ENCODE data around the gene PLK1.

The PLK1 gene

DNA sequence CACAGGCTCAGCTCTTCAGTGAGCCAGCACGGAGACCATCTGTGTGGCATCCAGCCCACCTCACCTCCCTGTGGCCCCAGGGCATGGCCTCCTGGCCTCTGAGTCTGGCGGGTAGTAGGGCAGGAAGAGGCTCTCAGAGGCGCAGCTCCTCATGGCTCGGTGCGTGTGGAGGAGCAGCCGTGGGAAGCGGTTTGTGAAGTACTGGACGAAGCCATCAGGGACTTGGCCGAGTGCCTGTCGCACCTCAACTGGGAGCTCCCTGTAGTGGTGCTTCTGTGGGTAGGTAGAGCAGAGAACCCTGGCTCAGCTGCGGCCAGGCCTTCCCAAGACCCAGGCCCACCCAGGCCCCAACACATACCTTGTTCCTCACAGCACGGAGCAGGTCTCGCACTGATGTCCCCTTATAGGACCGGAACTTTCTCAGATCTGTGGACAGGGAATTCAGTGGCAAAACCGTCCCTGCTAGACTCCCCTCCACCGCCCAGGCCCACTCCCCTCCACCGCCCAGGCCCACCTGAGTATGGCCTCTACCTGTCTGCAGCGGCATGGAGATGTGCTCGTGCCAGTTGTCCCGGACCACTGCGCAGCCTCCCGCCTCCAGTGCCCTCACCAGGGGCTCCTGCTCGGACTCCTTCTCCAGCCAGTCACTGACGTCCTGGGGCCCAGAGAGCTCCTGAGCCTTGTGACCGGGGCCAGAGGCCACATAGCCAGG lies 12.2 kb downstream of the PLK1 start:
- TF ChIP-seq ARNTL (CRISPR knock-in tag; IDR thresholded peaks at IDR 0.05; ENCODE audit: borderline replicate concordance, low read depth) = no peak
- TF ChIP-seq, protein P1, sequence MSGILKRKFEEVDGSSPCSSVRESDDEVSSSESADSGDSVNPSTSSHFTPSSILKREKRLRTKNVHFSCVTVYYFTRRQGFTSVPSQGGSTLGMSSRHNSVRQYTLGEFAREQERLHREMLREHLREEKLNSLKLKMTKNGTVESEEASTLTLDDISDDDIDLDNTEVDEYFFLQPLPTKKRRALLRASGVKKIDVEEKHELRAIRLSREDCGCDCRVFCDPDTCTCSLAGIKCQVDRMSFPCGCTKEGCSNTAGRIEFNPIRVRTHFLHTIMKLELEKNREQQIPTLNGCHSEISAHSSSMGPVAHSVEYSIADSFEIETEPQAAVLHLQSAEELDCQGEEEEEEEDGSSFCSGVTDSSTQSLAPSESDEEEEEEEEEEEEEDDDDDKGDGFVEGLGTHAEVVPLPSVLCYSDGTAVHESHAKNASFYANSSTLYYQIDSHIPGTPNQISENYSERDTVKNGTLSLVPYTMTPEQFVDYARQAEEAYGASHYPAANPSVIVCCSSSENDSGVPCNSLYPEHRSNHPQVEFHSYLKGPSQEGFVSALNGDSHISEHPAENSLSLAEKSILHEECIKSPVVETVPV (CRISPR knock-in tag; IDR thresholded peaks at IDR 0.05) = no peak

DNA sequence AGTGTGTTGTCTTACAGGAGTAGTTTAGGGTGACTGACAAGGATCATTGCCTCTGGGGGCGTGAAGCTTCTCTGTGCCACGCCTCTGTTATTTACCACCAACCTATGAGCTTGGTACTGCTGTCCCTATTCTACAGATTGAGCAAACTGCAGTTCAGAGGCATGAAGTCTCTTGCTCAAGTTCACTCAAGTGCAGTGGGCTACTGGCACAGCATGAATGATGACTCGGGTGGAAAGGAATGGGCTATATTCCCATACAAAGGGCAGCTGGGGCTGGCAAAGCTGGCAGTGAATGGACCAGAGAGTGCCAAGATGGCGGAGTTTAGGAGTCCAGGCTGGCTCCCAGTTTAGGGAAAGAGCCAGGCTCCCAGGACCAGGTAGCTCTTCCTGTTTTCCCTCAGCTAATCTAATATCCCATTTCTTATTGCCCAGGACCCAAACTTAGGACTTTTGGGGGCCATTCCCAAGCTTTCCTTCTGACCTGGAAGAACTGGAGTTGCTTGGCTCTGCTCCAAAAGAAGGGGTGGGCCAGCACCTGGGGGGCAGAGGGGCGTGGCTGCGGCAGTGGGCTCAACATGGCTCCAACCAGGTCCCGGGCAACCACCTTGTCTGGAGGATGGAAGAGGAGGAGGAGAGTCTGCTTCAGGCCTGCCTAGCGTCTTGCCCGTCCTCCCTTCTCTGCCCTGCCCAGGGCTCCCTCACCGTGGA lies 12.9 kb downstream of the PLK1 start:
- ATAC-seq = peak; percentile 56
- no peak for TF ChIP-seq SNAI2 (CRISPR knock-in tag; IDR thresholded peaks at IDR 0.05)
- TF ChIP-seq ZFP3 (CRISPR knock-in tag; IDR thresholded peaks at IDR 0.05) = no peak
- TF ChIP-seq, protein P2, sequence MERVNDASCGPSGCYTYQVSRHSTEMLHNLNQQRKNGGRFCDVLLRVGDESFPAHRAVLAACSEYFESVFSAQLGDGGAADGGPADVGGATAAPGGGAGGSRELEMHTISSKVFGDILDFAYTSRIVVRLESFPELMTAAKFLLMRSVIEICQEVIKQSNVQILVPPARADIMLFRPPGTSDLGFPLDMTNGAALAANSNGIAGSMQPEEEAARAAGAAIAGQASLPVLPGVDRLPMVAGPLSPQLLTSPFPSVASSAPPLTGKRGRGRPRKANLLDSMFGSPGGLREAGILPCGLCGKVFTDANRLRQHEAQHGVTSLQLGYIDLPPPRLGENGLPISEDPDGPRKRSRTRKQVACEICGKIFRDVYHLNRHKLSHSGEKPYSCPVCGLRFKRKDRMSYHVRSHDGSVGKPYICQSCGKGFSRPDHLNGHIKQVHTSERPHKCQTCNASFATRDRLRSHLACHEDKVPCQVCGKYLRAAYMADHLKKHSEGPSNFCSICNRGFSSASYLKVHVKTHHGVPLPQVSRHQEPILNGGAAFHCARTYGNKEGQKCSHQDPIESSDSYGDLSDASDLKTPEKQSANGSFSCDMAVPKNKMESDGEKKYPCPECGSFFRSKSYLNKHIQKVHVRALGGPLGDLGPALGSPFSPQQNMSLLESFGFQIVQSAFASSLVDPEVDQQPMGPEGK (CRISPR knock-in tag; IDR thresholded peaks at IDR 0.05; ENCODE audit: borderline replicate concordance) = no peak

More for the DNA sequence above, 12.2 kb downstream of the PLK1 start:
- ATAC-seq = no peak; the same call in 2 of the 3 replicates

DNA sequence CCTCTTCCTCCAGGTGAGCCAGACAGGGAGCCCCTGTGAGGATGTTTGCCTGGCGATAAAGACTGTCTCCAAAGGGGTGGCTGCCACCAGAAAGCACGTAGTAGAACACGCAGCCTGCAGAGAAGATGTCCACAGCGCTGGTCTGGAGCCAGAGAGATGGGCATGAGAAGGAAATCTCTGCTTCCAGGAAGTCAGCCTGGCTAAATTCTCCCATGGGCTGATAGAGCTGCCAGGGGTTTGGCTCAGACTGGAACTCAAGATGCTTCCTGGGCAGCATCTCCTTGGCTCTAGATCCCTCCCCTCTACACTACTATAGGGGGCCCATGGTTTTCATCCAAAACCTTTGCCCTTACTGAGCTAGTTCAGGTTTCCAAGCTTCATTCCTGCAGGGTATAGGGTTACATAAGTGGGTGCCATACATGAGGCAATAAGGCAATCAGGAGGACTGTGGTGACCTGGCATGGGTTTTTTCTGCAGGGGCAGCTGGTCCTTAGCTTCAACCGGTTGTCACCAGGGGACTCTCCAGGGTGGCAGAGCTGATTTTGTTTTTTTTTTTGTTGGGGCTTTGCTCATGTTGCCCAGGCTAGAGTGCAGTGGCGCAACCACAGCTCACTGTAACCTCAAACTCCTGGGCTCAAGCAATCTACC lies 13.6 kb downstream of the PLK1 start:
- no peak; the same call in 1 of the 3 replicates for ATAC-seq
- TF ChIP-seq, protein P3, sequence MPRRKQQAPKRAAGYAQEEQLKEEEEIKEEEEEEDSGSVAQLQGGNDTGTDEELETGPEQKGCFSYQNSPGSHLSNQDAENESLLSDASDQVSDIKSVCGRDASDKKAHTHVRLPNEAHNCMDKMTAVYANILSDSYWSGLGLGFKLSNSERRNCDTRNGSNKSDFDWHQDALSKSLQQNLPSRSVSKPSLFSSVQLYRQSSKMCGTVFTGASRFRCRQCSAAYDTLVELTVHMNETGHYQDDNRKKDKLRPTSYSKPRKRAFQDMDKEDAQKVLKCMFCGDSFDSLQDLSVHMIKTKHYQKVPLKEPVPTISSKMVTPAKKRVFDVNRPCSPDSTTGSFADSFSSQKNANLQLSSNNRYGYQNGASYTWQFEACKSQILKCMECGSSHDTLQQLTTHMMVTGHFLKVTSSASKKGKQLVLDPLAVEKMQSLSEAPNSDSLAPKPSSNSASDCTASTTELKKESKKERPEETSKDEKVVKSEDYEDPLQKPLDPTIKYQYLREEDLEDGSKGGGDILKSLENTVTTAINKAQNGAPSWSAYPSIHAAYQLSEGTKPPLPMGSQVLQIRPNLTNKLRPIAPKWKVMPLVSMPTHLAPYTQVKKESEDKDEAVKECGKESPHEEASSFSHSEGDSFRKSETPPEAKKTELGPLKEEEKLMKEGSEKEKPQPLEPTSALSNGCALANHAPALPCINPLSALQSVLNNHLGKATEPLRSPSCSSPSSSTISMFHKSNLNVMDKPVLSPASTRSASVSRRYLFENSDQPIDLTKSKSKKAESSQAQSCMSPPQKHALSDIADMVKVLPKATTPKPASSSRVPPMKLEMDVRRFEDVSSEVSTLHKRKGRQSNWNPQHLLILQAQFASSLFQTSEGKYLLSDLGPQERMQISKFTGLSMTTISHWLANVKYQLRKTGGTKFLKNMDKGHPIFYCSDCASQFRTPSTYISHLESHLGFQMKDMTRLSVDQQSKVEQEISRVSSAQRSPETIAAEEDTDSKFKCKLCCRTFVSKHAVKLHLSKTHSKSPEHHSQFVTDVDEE (CRISPR knock-in tag; IDR thresholded peaks at IDR 0.05) = no peak
- no peak for TF ChIP-seq ARNTL (CRISPR knock-in tag; IDR thresholded peaks at IDR 0.05; ENCODE audit: borderline replicate concordance, low read depth)

DNA sequence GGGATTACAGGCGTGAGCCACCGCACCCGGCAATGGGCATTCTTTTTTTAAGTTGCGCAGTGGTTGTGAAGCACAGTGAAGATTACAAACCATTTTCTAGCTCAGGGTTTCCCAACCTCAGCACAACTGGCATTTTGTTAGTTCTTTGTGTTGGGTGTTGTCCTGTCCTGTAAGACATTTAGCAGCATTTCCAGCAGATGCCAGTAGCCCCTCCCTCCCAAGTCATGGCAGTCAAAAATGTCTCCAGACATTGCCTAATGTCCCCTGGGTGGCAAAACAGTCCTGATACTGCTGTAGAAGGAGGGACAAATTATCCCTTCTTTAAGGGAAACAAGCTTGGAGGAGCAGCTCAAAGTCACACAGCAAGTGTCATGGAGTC lies 15.6 kb downstream of the PLK1 start:
- no peak for ATAC-seq
- TF ChIP-seq ZFP30 (CRISPR knock-in tag; IDR thresholded peaks at IDR 0.05) (no peak), ZFP3 (CRISPR knock-in tag; IDR thresholded peaks at IDR 0.05) (no peak), BACH2 (CRISPR knock-in tag; IDR thresholded peaks at IDR 0.05; ENCODE audit: borderline replicate concordance) (no peak), TOX (CRISPR knock-in tag; IDR thresholded peaks at IDR 0.05; ENCODE audit: borderline replicate concordance) (no peak), ARNTL (CRISPR knock-in tag; IDR thresholded peaks at IDR 0.05; ENCODE audit: borderline replicate concordance, low read depth) (no peak), GLIS3 (CRISPR knock-in tag; IDR thresholded peaks at IDR 0.05) (no peak)
- TF ChIP-seq, protein P4, sequence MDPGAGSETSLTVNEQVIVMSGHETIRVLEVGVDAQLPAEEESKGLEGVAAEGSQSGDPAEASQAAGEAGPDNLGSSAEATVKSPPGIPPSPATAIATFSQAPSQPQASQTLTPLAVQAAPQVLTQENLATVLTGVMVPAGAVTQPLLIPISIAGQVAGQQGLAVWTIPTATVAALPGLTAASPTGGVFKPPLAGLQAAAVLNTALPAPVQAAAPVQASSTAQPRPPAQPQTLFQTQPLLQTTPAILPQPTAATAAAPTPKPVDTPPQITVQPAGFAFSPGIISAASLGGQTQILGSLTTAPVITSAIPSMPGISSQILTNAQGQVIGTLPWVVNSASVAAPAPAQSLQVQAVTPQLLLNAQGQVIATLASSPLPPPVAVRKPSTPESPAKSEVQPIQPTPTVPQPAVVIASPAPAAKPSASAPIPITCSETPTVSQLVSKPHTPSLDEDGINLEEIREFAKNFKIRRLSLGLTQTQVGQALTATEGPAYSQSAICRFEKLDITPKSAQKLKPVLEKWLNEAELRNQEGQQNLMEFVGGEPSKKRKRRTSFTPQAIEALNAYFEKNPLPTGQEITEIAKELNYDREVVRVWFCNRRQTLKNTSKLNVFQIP (CRISPR knock-in tag; IDR thresholded peaks at IDR 0.05; ENCODE audit: borderline replicate concordance, low read depth) = no peak
- TF ChIP-seq, protein P2 (CRISPR knock-in tag; IDR thresholded peaks at IDR 0.05; ENCODE audit: borderline replicate concordance) = no peak
- TF ChIP-seq, protein P1 (CRISPR knock-in tag; IDR thresholded peaks at IDR 0.05) = no peak
- TF ChIP-seq, protein P5, sequence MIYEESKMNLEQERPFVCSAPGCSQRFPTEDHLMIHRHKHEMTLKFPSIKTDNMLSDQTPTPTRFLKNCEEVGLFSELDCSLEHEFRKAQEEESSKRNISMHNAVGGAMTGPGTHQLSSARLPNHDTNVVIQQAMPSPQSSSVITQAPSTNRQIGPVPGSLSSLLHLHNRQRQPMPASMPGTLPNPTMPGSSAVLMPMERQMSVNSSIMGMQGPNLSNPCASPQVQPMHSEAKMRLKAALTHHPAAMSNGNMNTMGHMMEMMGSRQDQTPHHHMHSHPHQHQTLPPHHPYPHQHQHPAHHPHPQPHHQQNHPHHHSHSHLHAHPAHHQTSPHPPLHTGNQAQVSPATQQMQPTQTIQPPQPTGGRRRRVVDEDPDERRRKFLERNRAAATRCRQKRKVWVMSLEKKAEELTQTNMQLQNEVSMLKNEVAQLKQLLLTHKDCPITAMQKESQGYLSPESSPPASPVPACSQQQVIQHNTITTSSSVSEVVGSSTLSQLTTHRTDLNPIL (CRISPR knock-in tag; IDR thresholded peaks at IDR 0.05; ENCODE audit: low read depth) = no peak
